Putamen (tissue), 1 donor: ENCODE results near the gene NUPR1.
A peak's percentile ranks its signal among the peaks of the same experiment; 100 is the strongest.
"Not testable (repeated sequence)": the region's sequence is repeated elsewhere in the genome, so short reads cannot be mapped to it uniquely, and the experiment has no call there.

Experiments
- DNase-seq: peaks from one replicate; pipeline ENCODE4 v3.0.0-alpha.2; 2016; ENCODE audit warnings: low spot score

NUPR1 gene

DNA sequence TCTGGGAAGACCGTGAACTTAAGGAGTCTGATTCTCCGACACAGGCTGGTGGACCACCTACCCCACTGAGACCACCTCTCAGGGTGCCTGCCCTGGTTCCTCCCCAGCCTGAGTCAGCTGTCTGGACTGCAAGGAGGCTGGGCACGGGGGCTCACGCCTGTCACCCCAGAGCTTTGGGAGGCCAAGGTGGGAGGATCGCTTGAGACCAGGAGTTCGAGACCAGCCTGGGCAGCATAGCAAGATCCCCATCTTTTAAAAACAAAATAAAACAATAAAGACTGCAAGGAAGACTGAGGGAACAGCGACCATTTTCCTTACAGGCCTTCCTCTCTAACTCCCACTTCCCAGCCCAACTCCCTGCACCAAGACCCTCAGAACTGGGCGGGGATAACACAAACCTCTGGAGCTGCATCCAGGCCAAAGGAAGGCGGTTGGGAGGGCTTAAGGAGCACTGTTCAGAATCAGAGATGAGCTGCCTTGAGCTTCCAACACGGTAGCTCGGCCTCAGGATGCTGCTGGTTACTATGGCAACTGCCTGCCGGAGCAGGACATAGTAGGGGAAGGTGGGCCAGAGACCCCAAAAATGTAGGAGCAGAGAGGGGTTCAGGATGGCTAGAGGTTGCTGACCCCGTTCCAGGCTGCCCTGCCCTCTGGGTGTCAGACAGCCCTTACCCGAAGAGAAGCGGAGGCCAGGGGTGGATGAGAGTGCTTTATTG, 40.0 kb downstream of the NUPR1 start:
- no peak for DNase-seq

DNA sequence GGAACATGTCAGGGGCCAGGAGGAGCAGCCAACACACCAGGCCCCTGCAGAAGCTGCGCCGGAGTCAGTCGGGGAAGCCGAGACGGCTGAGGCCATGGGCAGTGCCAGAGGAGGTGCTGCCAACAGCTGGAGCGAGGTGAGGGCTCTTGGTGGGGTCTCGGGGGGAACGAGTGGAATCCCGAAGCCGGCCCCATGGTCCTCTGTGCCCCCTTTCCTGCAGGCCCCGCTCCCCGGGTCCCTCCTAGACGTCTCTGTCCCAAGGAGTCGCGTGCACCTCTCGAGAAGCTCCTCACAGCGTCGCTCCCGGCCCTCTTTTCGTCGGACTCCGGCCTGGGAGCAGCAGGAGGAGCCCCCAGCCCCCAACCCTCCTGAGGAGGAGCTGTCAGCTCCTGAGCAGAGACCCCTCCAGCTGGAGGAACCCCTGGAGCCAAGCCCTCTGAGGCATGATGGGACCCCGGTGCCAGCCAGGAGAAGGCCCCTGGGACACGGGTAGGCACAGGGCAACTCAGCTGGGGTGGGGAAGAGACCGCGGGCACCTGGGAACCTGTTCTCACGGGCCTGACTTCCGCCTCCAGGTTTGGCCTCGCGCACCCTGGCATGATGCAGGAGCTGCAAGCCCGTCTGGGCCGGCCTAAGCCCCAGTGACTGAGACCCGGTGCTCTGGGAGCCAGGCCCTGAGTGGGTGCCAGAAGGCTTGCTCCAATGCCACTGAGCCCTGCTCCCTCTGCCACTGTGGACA, 40.7 kb downstream of the NUPR1 start:
- DNase-seq, result no peak

DNA sequence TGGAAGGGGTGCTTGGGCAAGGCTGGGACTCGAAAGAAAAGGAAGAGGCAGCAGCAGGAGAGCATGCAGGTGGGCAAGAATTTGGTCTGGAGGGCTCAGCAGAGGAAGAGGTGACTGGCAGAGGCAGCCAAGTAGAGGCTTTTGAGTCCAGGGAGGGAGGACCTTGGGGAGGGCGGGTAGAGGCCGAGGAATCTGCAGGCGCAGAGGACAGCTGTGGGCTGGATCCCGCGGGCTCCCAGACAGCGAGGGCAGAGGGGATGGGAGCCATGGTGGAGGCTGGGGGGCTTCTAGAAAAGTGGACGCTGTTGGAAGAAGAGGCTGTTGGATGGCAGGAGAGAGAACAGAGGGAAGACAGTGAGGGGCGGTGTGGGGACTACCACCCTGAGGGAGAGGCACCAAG, 41.4 kb downstream of the NUPR1 start:
- no peak for DNase-seq

DNA sequence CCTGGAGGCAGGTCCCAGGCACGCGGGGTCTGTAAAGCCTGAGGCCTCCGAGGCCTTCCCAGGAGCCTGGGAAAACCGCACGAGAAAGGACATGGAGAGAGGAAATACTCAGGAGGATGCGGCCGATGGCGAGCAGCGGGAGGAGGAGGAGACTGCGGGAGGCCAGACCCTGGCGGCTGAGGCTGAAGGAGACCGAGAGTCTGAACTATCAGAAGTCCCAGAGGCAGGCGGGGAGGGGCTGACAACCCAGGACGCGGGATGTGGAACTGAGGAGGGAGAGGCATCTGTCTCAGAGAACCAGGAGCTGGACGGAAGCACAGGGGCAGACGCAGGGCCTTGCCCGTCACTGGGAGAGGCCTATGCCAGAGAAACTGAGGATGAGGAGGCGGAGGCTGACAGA, 41.9 kb downstream of the NUPR1 start:
- no peak for DNase-seq

DNA sequence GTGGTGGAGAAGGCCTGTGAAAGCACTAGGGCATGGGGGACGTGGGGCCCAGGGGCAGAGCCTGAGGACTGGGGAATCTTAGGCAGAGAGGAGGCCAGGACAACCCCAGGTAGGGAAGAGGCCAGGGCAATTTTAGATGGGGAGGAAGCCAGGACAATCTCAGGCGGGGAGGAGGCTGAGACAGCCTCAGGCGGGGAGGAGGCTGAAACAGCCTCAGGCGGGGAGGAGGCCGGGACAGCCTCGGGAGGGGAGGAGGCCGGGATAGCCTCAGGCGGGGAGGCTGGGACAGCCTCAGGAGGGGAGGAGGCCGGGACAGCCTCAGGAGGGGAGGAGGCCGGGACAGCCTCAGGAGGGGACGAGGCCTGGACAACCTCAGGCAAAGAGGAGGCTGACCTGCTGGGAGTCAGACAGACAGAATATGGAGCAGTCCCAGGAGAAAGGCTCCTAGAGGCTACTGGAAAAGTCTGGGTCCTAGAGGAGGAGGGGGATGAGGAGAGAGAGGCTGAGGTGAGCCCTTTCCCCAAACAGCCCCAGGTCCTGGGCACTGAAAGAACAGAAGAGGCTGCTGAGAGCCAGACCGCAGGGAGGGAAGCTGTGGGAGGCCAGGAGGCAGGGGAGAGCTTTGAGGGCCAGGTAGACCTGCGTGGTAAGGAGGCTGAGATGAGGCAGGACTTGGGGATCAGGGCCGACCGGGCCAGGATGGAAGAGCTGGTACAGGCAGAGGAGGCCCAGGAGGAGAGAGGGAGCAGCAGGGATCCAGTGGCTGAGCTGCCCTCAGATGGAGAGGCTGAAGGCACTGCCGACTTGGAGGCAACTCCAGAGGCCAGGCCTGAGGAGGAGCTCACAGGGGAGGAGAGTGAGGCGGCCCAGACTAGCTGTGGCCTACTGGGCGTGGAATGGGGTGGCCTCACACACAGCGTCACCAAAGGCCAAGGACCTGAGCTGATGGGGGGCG, 42.7 kb downstream of the NUPR1 start:
- DNase-seq, result no peak

DNA sequence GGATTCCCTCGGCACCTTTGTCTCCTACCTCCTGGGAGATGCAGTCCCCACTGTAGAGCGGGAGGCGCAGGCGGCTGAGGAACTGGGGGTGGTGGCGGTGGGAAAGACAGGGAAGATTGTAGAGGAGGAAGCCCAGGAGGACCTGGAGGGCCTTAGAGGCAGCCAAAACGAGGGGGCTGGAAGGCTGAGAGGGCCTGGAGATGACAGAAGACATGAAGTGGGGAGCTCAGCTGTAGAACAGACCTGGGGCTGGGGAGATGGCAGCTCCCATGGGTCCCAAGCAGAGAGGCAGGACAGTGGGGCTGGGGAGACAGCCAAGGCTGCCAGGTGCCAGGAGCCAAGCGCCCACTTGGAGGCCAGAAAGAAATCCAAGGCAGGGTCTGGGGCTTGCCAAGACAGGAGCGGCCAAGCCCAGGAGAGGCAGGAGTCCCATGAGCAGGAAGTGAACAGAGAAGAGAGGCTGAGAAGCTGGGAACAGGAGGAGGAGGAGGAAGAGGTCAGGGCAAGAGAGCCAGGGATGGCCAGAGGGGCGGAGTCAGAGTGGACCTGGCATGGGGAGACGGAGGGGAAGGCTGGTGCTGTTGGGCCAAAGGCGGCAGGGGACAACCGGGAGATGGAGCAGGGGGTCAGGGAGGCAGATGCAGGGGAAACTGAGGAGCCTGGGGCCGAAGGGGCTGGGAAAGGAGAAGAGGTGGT, 43.5 kb downstream of the NUPR1 start:
- DNase-seq, result no peak

DNA sequence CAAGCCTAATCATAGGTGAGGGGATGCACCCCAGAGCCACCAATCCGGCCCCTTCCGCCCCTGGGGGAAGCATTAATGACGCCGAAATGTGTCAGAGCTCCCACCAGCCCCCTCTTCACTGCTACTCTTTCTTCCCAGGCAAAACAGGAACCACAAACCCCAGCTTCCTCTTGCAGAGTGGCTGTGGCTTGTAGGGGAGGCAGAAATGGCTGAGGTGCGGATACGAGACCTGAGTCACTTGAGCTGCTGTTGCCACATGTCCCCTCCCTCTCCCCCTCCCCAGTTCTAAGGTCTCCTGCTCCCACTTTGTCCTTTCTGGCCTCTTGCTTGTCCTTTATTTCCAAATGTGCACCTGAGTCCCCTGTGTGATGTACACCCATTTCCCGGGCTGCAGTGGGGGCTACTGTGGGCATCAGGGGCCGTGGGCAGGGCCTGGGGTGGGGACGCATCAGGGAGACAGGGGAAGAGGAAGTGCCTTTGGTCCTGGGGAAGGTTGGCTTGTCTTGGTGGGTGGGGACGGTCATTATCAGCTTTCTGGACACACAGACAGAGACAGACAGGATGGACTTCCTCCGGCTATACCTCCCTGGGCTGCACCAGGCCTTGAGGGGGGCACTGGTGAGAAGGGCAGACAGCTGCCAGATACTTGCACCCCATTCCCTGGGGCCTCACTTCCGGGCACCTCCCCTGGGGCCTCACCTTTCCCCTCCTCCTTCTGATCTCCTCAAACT, 44.5 kb downstream of the NUPR1 start, which contains the start of gene APOBR:
TSS of gene APOBR (plus strand) at position 523 of the 731 bp plus-strand sequence. CDS start at position 562, 39 bp downstream.
- DNase-seq, result peak; percentile 19

DNA sequence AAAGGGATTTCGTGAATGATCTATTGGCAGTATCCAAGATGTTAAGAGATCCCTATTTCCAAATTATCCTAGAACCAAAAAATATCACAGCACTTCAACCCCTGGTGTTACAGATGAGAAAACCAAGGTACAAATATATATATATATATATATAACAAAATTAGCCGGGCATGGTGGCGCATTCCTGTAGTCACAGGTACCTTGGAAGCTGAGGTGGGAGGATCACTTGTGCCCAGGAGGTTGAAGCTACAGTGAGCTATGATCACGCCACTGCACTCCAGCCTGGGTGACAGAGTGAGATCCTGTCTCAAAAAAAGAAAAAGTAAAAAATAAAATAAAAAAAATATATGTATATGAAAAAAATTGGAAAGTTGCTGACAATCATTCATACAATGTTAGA, 46.3 kb downstream of the NUPR1 start:
- DNase-seq, result no peak

DNA sequence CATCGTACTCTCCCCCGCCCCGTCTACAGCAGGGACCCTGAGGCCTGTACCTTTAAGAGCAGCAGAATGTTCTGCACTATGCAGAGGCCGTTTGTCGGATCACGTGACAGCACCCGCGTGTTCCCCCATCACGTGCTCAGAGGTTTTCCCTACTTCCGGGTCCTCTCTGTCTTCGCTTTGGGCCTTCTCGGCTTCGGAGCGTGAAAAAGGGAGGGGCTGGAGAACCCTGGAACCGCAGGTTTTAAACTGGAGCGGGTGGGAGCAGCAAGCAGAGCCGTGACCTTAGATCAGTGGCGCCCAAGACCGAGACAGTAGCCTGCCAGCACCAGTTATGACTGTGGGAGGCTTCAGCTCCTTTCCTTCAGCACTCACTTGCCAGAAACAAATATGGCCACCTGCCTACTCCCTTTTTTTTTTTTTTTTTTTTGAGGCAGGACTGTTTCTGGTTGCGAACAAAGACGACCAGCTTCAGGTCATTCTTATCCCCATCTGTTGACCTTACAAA, 46.8 kb downstream of the NUPR1 start, which contains the start of gene CLN3:
TSS of gene CLN3 (minus strand) at position 105 of the 505 bp plus-strand sequence. CDS start 315 bp downstream, outside the sequence.
- peak; percentile 95 for DNase-seq

DNA sequence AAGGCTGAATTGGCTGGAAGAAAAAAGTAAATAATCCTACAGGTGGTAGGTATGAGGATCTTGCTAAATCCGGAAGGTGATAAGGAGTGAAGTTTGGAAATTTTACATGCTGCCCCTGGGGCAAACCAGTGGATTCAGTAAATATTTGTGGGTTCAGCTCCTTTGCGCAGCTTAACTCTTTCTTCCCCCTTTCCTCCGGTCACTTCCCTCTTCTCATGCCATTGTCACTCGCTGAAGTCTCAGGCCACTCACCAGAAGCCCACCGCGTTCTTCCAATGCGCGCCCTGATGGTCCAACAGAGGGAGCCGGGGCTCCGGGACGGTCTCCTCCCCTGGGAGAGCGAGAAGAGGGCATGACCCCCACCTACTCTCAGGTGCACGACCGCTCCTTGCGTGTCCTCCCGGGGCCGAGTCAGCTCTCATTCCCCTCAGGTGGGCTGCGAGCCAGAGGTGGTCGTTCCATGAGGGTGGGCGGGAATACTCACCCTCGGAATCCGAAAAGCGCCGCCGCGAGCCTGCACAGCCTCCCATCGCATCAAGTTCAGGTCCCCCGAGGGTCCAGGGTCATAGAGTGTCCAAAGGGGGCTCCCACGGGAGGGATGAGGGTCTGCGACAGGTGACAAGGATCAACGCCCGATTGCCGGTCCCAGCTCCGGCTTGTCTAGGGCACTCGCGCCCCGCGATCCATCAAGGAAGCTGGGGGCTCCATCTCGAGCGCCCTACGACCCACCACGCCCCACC, 47.4 kb downstream of the NUPR1 start:
- DNase-seq, result no peak

DNA sequence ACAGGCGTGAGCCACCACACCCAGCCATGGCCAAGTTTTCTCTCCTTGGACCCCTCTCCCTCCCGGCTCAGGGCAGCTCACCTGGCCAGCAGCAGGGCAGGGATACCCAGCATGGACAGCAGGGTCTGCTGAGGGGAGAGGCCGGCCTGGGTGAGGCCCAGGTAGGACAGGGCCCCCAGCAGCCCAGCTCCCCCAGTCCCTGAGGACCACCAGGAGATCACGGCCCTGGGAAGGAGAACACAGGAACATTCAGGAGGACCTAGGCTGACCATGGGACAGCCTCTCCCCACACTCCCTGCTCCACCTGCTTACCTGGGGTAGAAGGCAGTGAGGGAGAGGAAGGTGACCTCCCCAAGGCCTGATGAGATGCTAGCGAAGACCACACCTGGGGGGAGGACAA, 52.5 kb downstream of the NUPR1 start:
- DNase-seq, result no peak

DNA sequence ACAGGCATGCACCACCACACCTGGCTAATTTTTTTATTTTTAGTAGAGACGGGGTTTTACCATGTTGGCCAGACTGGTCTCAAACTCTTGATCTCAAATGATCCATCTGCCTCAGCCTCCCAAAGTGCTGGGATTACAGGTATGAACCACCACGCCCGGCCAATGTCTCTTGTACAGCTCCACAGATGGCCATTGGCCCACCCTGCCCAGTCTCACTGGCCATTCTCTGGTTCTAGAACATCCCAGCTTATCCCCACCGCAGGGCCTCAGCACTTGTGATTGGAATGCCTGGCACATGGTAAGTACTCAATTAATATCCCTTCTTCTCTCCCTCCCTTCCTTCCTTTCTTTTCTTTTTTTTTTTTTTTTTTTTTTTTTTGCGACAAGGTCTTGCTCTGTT, 55.4 kb downstream of the NUPR1 start:
- not testable (repeated sequence) for DNase-seq
